ENCODE measurements around the gene ECI1. TPM values are rescaled to one million over a fixed set of nuclear protein-coding genes. Genes with fewer than 3 reads are reported as not detected.

Gene ECI1
- total RNA-seq, 1 experiment from 2014 or later = 140 TPM

DNA sequence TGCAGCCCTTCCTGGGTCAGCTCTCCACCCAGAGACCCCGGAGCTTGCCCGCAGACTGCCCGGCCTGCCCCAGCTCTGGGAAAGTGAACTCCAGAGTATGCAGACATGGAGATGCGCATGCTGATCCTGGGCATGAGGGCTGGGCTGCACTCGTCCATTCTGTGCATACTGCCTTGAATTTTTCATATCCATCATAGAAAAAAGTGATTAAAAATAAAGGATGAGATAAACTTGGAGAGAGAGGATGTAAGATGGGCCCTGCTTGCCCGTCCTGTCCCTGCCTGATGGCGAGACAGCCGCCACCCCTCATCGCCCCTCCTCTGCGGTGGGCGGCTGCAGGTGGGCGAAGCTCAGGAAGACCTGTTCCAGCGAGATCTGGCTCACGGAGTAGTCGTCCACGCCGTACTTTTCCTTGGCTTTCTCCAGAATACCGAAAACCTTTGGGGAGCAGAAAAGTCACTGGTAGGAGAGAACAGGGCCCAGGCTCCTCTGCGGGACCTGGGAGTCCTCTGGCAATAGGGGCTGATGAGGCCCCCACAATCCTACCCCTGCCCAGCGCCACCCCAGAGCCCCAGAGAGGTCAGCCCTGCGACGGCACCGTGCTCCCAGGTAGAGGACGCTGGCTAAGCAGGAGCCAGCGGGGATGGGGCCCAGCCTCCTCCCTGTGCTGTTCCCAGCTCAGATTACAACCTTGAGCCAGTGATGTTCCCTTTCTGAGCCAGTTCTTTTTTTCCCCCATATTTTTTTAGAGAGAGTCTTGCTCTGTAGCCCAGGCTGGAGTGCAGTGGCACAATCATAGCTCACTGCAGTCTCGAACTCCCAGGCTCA, 25.2 kb upstream of the ECI1 start:
- H3K4me2 ChIP-seq (ENCODE audit: low read length) = no peak overlapping the region
- ATAC-seq (no peak), DNase-seq (ENCODE audit: low read depth, low spot score) (no peak)
- H3K9me3 ChIP-seq (ENCODE audit: control insufficient read depth in 1 of 2, insufficient read depth in 1 of 2, low read depth in 1 of 2, low read length in 2 of 2) = no peaks in the 10 kb centered on the region
- H3K36me3 ChIP-seq (ENCODE audit: control insufficient read depth in 1 of 2, insufficient read depth in 2 of 2, low read length in 2 of 2) = no peaks in the 10 kb centered on the region
- H3K4me3 ChIP-seq (replicated peaks in 1 of 2; ENCODE audit: low read depth in 1 of 2, low read length in 2 of 2) = no peak overlapping the region
- TF ChIP-seq YY1 (IDR thresholded peaks at IDR 0.05; ENCODE audit: extremely low read depth, insufficient replicate concordance, low read depth, low read length) = no peak
- TF ChIP-seq SP1 (IDR thresholded peaks at IDR 0.05; ENCODE audit: low read depth) = no peak
- TF ChIP-seq POLR2A (IDR thresholded peaks at IDR 0.05; ENCODE audit: borderline replicate concordance, extremely low read depth, insufficient read depth, insufficient read length) = no peak
- no peak for TF ChIP-seq CEBPB (IDR thresholded peaks at IDR 0.05; ENCODE audit: low read depth)
- TF ChIP-seq JUND (IDR thresholded peaks at IDR 0.05) = no peak
- TF ChIP-seq TCF7L2 (IDR thresholded peaks at IDR 0.05; ENCODE audit: borderline replicate concordance, extremely low read depth, insufficient read depth, insufficient read length) = no peak
- TF ChIP-seq, protein P1, sequence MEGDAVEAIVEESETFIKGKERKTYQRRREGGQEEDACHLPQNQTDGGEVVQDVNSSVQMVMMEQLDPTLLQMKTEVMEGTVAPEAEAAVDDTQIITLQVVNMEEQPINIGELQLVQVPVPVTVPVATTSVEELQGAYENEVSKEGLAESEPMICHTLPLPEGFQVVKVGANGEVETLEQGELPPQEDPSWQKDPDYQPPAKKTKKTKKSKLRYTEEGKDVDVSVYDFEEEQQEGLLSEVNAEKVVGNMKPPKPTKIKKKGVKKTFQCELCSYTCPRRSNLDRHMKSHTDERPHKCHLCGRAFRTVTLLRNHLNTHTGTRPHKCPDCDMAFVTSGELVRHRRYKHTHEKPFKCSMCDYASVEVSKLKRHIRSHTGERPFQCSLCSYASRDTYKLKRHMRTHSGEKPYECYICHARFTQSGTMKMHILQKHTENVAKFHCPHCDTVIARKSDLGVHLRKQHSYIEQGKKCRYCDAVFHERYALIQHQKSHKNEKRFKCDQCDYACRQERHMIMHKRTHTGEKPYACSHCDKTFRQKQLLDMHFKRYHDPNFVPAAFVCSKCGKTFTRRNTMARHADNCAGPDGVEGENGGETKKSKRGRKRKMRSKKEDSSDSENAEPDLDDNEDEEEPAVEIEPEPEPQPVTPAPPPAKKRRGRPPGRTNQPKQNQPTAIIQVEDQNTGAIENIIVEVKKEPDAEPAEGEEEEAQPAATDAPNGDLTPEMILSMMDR (IDR thresholded peaks at IDR 0.05 in 2 of 3, conservative IDR thresholded peaks at IDR 0.05 in 1 of 3; ENCODE audit: borderline replicate concordance in 1 of 3, insufficient read depth in 1 of 3, low read depth in 2 of 3, low read length in 2 of 3) = no peak
- no peak for TF ChIP-seq SIN3A (IDR thresholded peaks at IDR 0.05; ENCODE audit: low read depth)
- no peak for TF ChIP-seq SRF (IDR thresholded peaks at IDR 0.05; ENCODE audit: low read depth)
- TF ChIP-seq, protein P2, sequence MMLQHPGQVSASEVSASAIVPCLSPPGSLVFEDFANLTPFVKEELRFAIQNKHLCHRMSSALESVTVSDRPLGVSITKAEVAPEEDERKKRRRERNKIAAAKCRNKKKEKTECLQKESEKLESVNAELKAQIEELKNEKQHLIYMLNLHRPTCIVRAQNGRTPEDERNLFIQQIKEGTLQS (IDR thresholded peaks at IDR 0.05) = no peak
- no peak for TF ChIP-seq FOSL1 (IDR thresholded peaks at IDR 0.05; ENCODE audit: low read depth)
- no peak for TF ChIP-seq EZH2phosphoT487 (IDR thresholded peaks at IDR 0.05; ENCODE audit: borderline replicate concordance)
- no peak for TF ChIP-seq EGR1 (IDR thresholded peaks at IDR 0.05; ENCODE audit: low read depth)
- TF ChIP-seq ZFX (IDR thresholded peaks at IDR 0.05) = no peak
- no peak for TF ChIP-seq RAD21 (IDR thresholded peaks at IDR 0.05; ENCODE audit: low read depth)
- TF ChIP-seq EZH2 (IDR thresholded peaks at IDR 0.05) = no peak
- no peak for TF ChIP-seq ELF1 (IDR thresholded peaks at IDR 0.05; ENCODE audit: borderline replicate concordance, low read depth)
- TF ChIP-seq, protein P3, sequence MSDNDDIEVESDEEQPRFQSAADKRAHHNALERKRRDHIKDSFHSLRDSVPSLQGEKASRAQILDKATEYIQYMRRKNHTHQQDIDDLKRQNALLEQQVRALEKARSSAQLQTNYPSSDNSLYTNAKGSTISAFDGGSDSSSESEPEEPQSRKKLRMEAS (IDR thresholded peaks at IDR 0.05) = no peak
- TF ChIP-seq ZNF274 (IDR thresholded peaks at IDR 0.05; ENCODE audit: low read depth, low read length) = no peak
- ChIA-PET POLR2A (no interaction called here), RAD21 (ENCODE audit: low non-redundant PET in 1 of 2, low total read pairs in 2 of 2, uncharacterized antibody in 2 of 2, unreplicated experiment in 2 of 2) (no interaction called here), CTCF (no interaction called here)
- intact Hi-C loops (cut with micrococcal nuclease) = no loop called here
- H3K9ac ChIP-seq (ENCODE audit: low read length) = no peak overlapping the region
- H3K27me3 ChIP-seq (ENCODE audit: insufficient read depth, low read length) = no peaks in the 10 kb centered on the region
- no peaks in the 10 kb centered on the region for H3K4me1 ChIP-seq (ENCODE audit: control insufficient read depth in 1 of 2, insufficient read depth in 2 of 2, low read length in 2 of 2)
- no peak overlapping the region for H3K27ac ChIP-seq (ENCODE audit: low read depth, low read length)
- no peak overlapping the region for H2AFZ ChIP-seq (ENCODE audit: low read depth, low read length, poor library complexity, severe bottlenecking)
- H3K79me2 ChIP-seq (ENCODE audit: insufficient read depth, low read length) = no peaks in the 10 kb centered on the region
- H4K20me1 ChIP-seq (ENCODE audit: insufficient read depth) = no peaks in the 10 kb centered on the region
- no TSS peak for BruUV-seq (replicated peaks)
- no peaks in the 10 kb centered on the region for H3K9me2 ChIP-seq (ENCODE audit: insufficient read depth)

Data from HCT116 (cell line).